Activated naive CD4-positive, alpha-beta T cell treated with anti-CD3 and anti-CD28 coated beads, Interleukin-2, amount 50 U/mL, for 24 hours (primary cell): ENCODE measurements around the gene TANGO6.
A peak's percentile ranks its signal among the peaks of the same experiment; 100 is the strongest.

Experiments
- H3K27ac Mint-ChIP-seq: one replicate; pipeline ENCODE4 v1.8.0; 2021; ENCODE audit warnings: mild to moderate bottlenecking, mixed read lengths
- H3K27me3 Mint-ChIP-seq: one replicate; pipeline ENCODE4 v1.8.0; 2021; ENCODE audit warnings: mixed read lengths
- H3K36me3 Mint-ChIP-seq: one replicate; pipeline ENCODE4 v1.8.0; 2021; ENCODE audit warnings: mixed read lengths
- H3K4me1 Mint-ChIP-seq: one replicate; pipeline ENCODE4 v1.8.0; 2021; ENCODE audit warnings: mixed read lengths
- H3K4me3 Mint-ChIP-seq: one replicate; pipeline ENCODE4 v1.8.0; 2021; ENCODE audit warnings: mild to moderate bottlenecking, mixed read lengths
- H3K9me3 Mint-ChIP-seq: one replicate; pipeline ENCODE4 v1.8.0; 2021; ENCODE audit warnings: mixed read lengths

The TANGO6 gene

GRCh38 chr16:69093974-69094373 is 250.6 kb downstream of the TANGO6 start:
- no peaks in the 10 kb centered on the region for H3K4me1 Mint-ChIP-seq
- H3K4me3 Mint-ChIP-seq: no peak overlapping the region

GRCh38 chr16:69094501-69094900 is 251.2 kb downstream of the TANGO6 start:
- H3K4me3 Mint-ChIP-seq: no peak overlapping the region
- H3K27ac Mint-ChIP-seq: no peak overlapping the region
- H3K36me3 Mint-ChIP-seq: no peaks in the 10 kb centered on the region
- H3K27me3 Mint-ChIP-seq: no peaks in the 10 kb centered on the region
- no peaks in the 10 kb centered on the region for H3K4me1 Mint-ChIP-seq
- no peaks in the 10 kb centered on the region for H3K9me3 Mint-ChIP-seq

More at GRCh38 chr16:69093974-69094373, 250.6 kb downstream of the TANGO6 start:
- Mint-ChIP-seq H3K27me3 (no peaks in the 10 kb centered on the region), H3K27ac (no peak overlapping the region), H3K36me3 (no peaks in the 10 kb centered on the region), H3K9me3 (no peaks in the 10 kb centered on the region)

GRCh38 chr16:69095193-69095592 is 251.9 kb downstream of the TANGO6 start:
- no peaks in the 10 kb centered on the region for H3K27me3 Mint-ChIP-seq

GRCh38 chr16:69100071-69100691 is 256.9 kb downstream of the TANGO6 start:
- Mint-ChIP-seq H3K4me3 (no peak overlapping the region), H3K36me3 (no peaks in the 10 kb centered on the region), H3K27ac (no peak overlapping the region), H3K4me1 (peaks cover 4% of the 10 kb centered on the region), H3K27me3 (peaks cover 2% of the 10 kb centered on the region), H3K9me3 (no peaks in the 10 kb centered on the region)

More at GRCh38 chr16:69095193-69095592, 251.9 kb downstream of the TANGO6 start:
- Mint-ChIP-seq H3K4me1 (no peaks in the 10 kb centered on the region), H3K27ac (no peak overlapping the region), H3K36me3 (no peaks in the 10 kb centered on the region), H3K9me3 (no peaks in the 10 kb centered on the region), H3K4me3 (no peak overlapping the region)

- H3K4me3 Mint-ChIP-seq: peak within 1 kb of the TSS; percentile 88
- no peaks in the 10 kb centered on the region for H3K9me3 Mint-ChIP-seq
- peaks cover 8% of the 10 kb centered on the region for H3K36me3 Mint-ChIP-seq
- no peak within 1 kb of the TSS for H3K27ac Mint-ChIP-seq
- peaks cover 21% of the 10 kb centered on the region for H3K27me3 Mint-ChIP-seq
- peaks cover 24% of the 10 kb centered on the region for H3K4me1 Mint-ChIP-seq
Observed at GRCh38 chr16:69105501-69106361, 262.4 kb downstream of the TANGO6 start, which contains the start of gene HAS3. HAS3 (plus strand) TSS chr16:69105653; CDS start chr16:69109396, 3,743 bp downstream.

- H3K36me3 Mint-ChIP-seq: peaks cover 9% of the 10 kb centered on the region
Observed at GRCh38 chr16:69106491-69107315, 263.4 kb downstream of the TANGO6 start.

GRCh38 chr16:69107316-69107962 is 264.1 kb downstream of the TANGO6 start:
- H3K27me3 Mint-ChIP-seq: peaks cover 21% of the 10 kb centered on the region
- peaks cover 24% of the 10 kb centered on the region for H3K4me1 Mint-ChIP-seq
- H3K4me3 Mint-ChIP-seq: peak overlapping the region; percentile 70
- H3K27ac Mint-ChIP-seq: no peak overlapping the region
- no peaks in the 10 kb centered on the region for H3K9me3 Mint-ChIP-seq
- H3K36me3 Mint-ChIP-seq: peaks cover 9% of the 10 kb centered on the region

More at GRCh38 chr16:69106491-69107315, 263.4 kb downstream of the TANGO6 start:
- no peak overlapping the region for H3K27ac Mint-ChIP-seq
- H3K4me3 Mint-ChIP-seq: peak overlapping the region; percentile 70
- no peaks in the 10 kb centered on the region for H3K9me3 Mint-ChIP-seq
- peaks cover 21% of the 10 kb centered on the region for H3K27me3 Mint-ChIP-seq
- peaks cover 24% of the 10 kb centered on the region for H3K4me1 Mint-ChIP-seq

GRCh38 chr16:69108064-69108904 is 265.0 kb downstream of the TANGO6 start:
- no peak overlapping the region for H3K4me3 Mint-ChIP-seq
- peaks cover 19% of the 10 kb centered on the region for H3K27me3 Mint-ChIP-seq
- no peak overlapping the region for H3K27ac Mint-ChIP-seq
- no peaks in the 10 kb centered on the region for H3K9me3 Mint-ChIP-seq
- H3K4me1 Mint-ChIP-seq: peaks cover 24% of the 10 kb centered on the region
- peaks cover 9% of the 10 kb centered on the region for H3K36me3 Mint-ChIP-seq

- Mint-ChIP-seq H3K4me3 (no peak overlapping the region), H3K27ac (no peak overlapping the region), H3K9me3 (no peaks in the 10 kb centered on the region), H3K36me3 (peaks cover 9% of the 10 kb centered on the region), H3K27me3 (peaks cover 19% of the 10 kb centered on the region), H3K4me1 (peaks cover 24% of the 10 kb centered on the region)
Observed at GRCh38 chr16:69108905-69109252, 265.5 kb downstream of the TANGO6 start.

GRCh38 chr16:69109486-69110270 is 266.3 kb downstream of the TANGO6 start:
- H3K4me3 Mint-ChIP-seq: peak overlapping the region; percentile 36
- H3K9me3 Mint-ChIP-seq: no peaks in the 10 kb centered on the region
- H3K4me1 Mint-ChIP-seq: peaks cover 22% of the 10 kb centered on the region
- H3K27me3 Mint-ChIP-seq: peaks cover 19% of the 10 kb centered on the region
- H3K27ac Mint-ChIP-seq: no peak overlapping the region
- H3K36me3 Mint-ChIP-seq: peaks cover 9% of the 10 kb centered on the region

GRCh38 chr16:69110406-69110805 is 267.1 kb downstream of the TANGO6 start:
- peaks cover 16% of the 10 kb centered on the region for H3K27me3 Mint-ChIP-seq
- H3K36me3 Mint-ChIP-seq: peaks cover 9% of the 10 kb centered on the region
- H3K4me3 Mint-ChIP-seq: no peak overlapping the region
- H3K4me1 Mint-ChIP-seq: peaks cover 18% of the 10 kb centered on the region
- no peak overlapping the region for H3K27ac Mint-ChIP-seq
- no peaks in the 10 kb centered on the region for H3K9me3 Mint-ChIP-seq

GRCh38 chr16:69111216-69111875 is 268.0 kb downstream of the TANGO6 start:
- Mint-ChIP-seq H3K9me3 (no peaks in the 10 kb centered on the region), H3K36me3 (peaks cover 9% of the 10 kb centered on the region), H3K4me3 (no peak overlapping the region), H3K27ac (no peak overlapping the region), H3K4me1 (peaks cover 13% of the 10 kb centered on the region), H3K27me3 (peaks cover 14% of the 10 kb centered on the region)

GRCh38 chr16:69111876-69112230 is 268.5 kb downstream of the TANGO6 start:
- Mint-ChIP-seq H3K4me3 (no peak overlapping the region), H3K4me1 (peaks cover 11% of the 10 kb centered on the region), H3K27ac (no peak overlapping the region), H3K9me3 (no peaks in the 10 kb centered on the region), H3K27me3 (peaks cover 14% of the 10 kb centered on the region), H3K36me3 (peaks cover 9% of the 10 kb centered on the region)
